ENCODE results near the gene MTHFSD. TPM values are rescaled to one million over a fixed set of nuclear protein-coding genes. Genes with fewer than 3 reads are reported as not detected.
"Not testable (repeated sequence)": the region's sequence is repeated elsewhere in the genome, so short reads cannot be mapped to it uniquely, and the experiment has no call there.

MTHFSD gene
- total RNA-seq, 2 donors from 2014 or later = 21.2 to 22.4 TPM

DNA sequence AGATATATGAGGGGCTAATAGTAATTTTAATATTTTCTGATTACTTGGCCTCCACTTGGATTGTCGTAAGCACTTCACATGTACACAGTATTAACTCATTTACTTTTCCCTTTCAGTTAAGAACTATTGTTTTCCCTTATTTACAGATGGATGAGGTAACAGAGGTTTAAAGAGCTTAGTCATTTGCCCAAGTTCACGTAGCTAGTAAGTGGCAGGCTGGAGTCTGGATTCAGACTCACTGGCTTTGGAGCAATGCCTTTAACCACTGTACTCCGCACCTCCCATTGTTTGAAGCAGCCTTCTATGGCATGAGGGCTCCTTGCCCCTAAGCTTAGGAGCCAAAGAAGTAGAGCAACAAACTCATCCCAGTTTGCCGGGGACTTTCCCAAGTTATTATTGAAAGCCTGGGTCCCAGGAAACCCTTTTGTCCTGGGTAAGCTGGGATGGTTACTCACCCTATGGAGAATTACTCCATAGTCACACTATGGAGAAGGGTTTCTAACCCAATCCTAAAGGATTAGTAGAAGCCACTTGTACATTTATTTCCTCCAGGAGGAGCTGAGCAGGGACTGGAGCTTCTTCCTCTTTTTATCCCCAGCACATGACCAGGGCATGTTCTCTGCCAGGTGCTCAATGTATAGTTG, 35.6 kb upstream of the MTHFSD start:
- no peak for ATAC-seq (replicated peaks in 1 of 2)
- H3K27me3 Mint-ChIP-seq (ENCODE audit: low read depth) = peaks cover 26% of the 10 kb centered on the region
- no peak overlapping the region for H3K27ac Mint-ChIP-seq
- peaks cover 5% of the 10 kb centered on the region for H3K4me1 Mint-ChIP-seq (ENCODE audit: low read depth)
- no peaks in the 10 kb centered on the region for H3K36me3 Mint-ChIP-seq (ENCODE audit: insufficient read depth in 2 of 2)
- H3K9me3 Mint-ChIP-seq = peaks cover 0 to 4% of the 10 kb centered on the region in 2 donors
- H3K4me3 Mint-ChIP-seq = no peak overlapping the region
- DNase-seq = no peak

DNA sequence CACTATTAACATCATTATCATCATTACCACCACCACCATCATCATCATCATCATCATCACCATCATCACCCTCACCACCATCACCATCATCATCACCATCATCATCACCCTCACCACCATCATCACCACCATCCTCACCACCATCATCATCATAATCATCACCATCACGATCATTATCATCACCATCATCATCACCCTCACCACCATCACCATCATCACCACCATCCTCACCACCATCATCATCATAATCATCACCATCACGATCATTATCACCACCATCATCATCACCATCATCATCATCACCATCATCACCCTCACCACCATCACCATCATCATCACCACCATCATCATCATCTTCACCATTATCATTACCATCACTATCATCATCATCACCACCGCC, 32.9 kb upstream of the MTHFSD start:
- not testable (repeated sequence) for H3K36me3 Mint-ChIP-seq (ENCODE audit: insufficient read depth in 2 of 2); H3K4me3 Mint-ChIP-seq; H3K4me1 Mint-ChIP-seq (ENCODE audit: low read depth); H3K9me3 Mint-ChIP-seq; H3K27ac Mint-ChIP-seq; DNase-seq; ATAC-seq (replicated peaks in 1 of 2)
- peaks cover 14% of the 10 kb centered on the region for H3K27me3 Mint-ChIP-seq (ENCODE audit: low read depth)

DNA sequence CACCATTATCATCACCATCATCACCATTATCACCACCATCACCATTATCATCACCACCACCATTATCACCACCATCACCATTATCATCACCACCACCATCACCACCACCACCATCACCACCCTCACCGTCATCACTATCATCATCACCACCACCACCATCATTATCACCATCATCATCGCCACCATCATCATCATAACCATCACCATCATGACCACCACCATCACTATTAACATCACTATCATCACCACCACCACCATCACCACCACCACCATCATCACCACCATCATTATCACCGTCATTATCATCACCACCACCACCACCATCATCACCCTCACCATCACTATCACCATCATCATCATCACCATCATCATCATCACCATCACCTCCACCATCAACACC, 32.5 kb upstream of the MTHFSD start:
- Mint-ChIP-seq H3K27me3 (ENCODE audit: low read depth) (peaks cover 13% of the 10 kb centered on the region), H3K4me1 (ENCODE audit: low read depth) (no peaks in the 10 kb centered on the region), H3K9me3 (peaks cover 0 to 4% of the 10 kb centered on the region in 2 donors), H3K36me3 (ENCODE audit: insufficient read depth in 2 of 2) (no peaks in the 10 kb centered on the region), H3K4me3 (no peak overlapping the region), H3K27ac (no peak overlapping the region)
- DNase-seq (no peak), ATAC-seq (replicated peaks in 1 of 2) (no peak)

DNA sequence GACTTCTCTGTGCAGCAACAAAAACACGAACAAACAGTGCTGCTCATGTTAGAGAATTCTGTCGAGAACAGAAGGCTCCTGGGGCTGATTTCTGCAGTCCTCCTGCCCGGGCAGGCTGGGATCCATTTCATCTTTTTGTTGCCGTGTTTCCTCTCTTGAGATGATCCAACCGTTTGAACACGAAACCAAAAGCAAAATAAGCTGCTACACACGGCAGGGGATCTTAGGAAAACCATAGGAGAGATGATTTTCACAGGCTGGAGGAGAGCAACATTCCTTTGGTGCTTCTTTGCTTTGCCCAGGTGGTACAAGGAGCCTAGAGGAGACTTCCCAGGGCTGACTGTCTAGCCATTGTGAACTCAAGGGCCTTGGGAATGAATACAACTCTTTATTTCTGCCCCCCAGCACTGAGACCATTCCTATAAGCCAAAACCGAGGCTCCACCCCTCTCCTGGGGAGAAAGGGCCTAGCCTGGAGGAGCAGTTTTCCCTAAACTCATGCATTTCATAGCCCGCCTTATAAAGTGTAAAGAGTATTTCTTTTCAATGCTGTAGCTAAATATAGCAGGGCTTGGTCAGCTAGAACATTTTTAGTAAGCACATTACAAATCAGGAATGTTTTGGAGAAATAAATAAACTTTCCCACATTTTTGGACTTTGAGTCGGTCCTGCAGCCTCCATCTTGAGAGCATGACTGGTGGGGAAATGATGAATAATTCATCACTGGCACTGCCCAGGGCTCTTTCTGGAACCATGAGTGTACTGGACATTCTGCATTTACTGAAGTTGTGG, 31.0 kb upstream of the MTHFSD start:
- Mint-ChIP-seq H3K36me3 (ENCODE audit: insufficient read depth in 2 of 2) (no peaks in the 10 kb centered on the region), H3K4me3 (no peak overlapping the region), H3K27ac (no peak overlapping the region), H3K9me3 (no peaks in the 10 kb centered on the region), H3K27me3 (ENCODE audit: low read depth) (peaks cover 17% of the 10 kb centered on the region), H3K4me1 (ENCODE audit: low read depth) (no peaks in the 10 kb centered on the region)
- ATAC-seq (replicated peaks in 1 of 2) (no peak), DNase-seq (no peak)

DNA sequence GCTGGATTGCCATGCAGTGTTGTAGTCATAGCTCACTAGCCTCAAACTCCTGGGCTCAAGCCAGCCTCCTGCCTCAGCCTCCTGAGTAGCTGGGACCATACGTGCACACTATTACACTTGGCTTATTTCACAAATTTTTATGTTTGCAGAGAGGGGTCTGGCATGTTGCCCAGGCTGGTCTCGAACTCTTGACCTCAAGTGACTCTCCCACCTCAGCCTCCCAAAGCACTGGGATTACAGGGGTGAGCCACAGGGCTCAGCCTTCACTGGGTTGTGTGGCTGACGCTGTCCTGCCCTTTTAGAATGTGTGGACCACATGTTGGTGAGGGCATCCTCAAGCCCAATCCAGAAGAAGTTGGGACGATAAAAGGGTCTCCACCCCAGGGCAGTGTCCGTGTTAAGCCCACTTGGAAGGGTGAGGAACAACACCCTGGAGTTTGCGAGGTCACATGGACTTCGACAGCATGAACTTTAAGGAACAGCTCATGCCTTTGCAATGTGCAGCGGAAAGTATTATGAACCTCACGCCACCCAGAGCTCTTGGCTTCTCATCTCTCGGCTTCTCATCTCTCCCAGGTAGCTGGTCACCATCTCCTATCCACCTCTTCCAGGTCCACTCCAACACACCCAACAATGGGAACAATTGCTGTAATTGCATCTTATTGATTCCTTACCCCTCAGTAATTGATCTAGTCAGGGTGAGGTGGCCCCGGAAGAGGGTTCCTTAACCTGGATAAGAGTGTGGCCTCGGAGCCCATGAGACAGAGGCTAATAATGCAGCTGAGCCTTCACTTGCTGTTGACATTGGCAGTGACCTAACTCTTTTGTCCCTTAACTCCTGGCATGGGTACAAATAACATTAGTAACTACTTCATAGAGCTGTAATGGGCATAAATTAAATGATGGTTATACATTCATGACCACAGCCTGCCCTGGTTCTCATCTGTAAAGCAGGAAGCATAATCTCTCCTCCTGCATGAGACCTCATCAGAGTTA, 30.0 kb upstream of the MTHFSD start:
- no peaks in the 10 kb centered on the region for H3K4me1 Mint-ChIP-seq (ENCODE audit: low read depth)
- H3K9me3 Mint-ChIP-seq = no peaks in the 10 kb centered on the region
- H3K36me3 Mint-ChIP-seq (ENCODE audit: insufficient read depth in 2 of 2) = no peaks in the 10 kb centered on the region
- ATAC-seq (replicated peaks in 1 of 2) = no peak
- H3K27me3 Mint-ChIP-seq (ENCODE audit: low read depth) = peaks cover 26% of the 10 kb centered on the region
- no peak overlapping the region for H3K4me3 Mint-ChIP-seq
- no peak for DNase-seq
- no peak overlapping the region for H3K27ac Mint-ChIP-seq

DNA sequence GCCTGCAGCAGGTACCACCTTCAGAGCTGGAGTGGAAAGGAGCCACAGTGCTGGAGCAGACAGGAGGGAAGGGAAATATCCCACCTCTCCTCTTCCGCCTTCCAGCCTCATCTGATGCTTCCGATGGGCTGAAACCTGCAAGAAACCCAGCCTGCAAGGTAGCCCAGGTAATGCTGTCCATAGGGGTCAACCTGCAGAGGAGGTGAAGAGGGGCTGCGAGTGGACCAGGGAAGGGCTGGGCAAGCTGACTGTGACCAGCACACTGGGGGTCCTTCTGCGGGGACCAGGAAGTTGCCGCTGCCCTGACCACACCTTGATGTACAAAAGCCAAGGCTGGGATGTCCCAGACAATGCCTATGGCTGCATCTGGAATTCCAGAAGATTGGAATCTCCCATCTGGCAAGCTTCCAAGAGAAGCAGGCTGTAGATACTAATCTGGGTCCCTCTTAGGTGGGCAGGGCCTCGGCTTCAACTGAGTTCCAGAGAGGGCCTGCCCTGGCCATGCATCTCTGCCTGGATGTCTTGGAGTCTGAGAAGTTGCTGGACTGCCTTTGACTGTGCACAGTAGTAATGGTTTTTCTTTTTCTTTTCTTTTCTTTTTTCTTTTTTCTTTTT, 29.1 kb upstream of the MTHFSD start:
- ATAC-seq (replicated peaks in 1 of 2) = no peak

DNA sequence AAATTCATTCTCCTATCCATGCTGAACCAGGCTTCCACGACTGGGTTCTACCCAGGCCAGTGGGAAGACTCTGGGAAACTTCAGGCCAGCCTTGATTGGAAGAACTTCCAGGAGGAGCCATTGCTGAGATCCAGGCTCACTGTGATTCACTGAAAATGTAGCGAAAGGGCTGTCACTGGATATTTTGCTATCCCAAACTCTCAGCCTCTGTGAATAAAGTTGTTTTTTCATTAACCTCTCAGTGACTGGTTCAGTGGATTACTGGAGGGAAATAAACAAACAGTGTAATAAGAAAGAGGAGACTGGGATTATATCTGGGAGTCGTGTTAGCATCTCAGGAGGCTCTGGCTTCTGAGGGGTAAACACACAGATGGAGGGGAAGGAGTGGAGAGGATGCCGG, 26.4 kb upstream of the MTHFSD start:
- no peak overlapping the region for H3K4me3 Mint-ChIP-seq
- ATAC-seq (replicated peaks in 1 of 2) (no peak), DNase-seq (no peak)
- H3K36me3 Mint-ChIP-seq (ENCODE audit: insufficient read depth in 2 of 2) = no peaks in the 10 kb centered on the region
- peaks cover 8% of the 10 kb centered on the region for H3K4me1 Mint-ChIP-seq (ENCODE audit: low read depth)
- no peak overlapping the region for H3K27ac Mint-ChIP-seq
- H3K9me3 Mint-ChIP-seq = no peaks in the 10 kb centered on the region
- peaks cover 54% of the 10 kb centered on the region for H3K27me3 Mint-ChIP-seq (ENCODE audit: low read depth)

More for the DNA sequence above, 29.1 kb upstream of the MTHFSD start:
- H3K27ac Mint-ChIP-seq = no peak overlapping the region
- no peak overlapping the region for H3K4me3 Mint-ChIP-seq
- no peaks in the 10 kb centered on the region for H3K9me3 Mint-ChIP-seq
- peaks cover 33% of the 10 kb centered on the region for H3K27me3 Mint-ChIP-seq (ENCODE audit: low read depth)
- H3K4me1 Mint-ChIP-seq (ENCODE audit: low read depth) = no peaks in the 10 kb centered on the region
- no peaks in the 10 kb centered on the region for H3K36me3 Mint-ChIP-seq (ENCODE audit: insufficient read depth in 2 of 2)
- DNase-seq = no peak

DNA sequence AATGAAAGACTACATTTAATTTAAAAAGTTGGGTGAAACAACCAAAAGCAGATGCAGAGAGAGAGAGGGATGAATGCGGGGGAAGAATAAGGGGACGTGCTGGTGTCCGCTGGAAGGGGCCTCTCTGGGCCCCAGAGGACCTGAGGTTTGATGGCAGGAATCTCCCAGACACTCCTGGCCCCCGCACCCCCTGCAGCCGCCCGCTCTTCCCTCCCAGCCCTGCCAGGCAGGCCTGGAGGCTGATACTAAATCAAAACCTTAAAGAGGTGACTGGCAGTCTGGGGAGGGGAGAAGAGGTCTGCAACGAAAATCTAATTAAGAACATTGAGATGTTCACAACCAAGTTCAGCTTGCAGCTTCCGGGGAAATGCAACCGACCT, 25.7 kb upstream of the MTHFSD start:
- H3K27me3 Mint-ChIP-seq (ENCODE audit: low read depth) = peaks cover 60% of the 10 kb centered on the region
- peaks cover 13% of the 10 kb centered on the region for H3K4me1 Mint-ChIP-seq (ENCODE audit: low read depth)
- no peaks in the 10 kb centered on the region for H3K9me3 Mint-ChIP-seq
- no peak for DNase-seq
- H3K27ac Mint-ChIP-seq = no peak overlapping the region
- H3K4me3 Mint-ChIP-seq = no peak overlapping the region
- ATAC-seq (replicated peaks in 1 of 2) = no peak
- H3K36me3 Mint-ChIP-seq (ENCODE audit: insufficient read depth in 2 of 2) = no peaks in the 10 kb centered on the region

DNA sequence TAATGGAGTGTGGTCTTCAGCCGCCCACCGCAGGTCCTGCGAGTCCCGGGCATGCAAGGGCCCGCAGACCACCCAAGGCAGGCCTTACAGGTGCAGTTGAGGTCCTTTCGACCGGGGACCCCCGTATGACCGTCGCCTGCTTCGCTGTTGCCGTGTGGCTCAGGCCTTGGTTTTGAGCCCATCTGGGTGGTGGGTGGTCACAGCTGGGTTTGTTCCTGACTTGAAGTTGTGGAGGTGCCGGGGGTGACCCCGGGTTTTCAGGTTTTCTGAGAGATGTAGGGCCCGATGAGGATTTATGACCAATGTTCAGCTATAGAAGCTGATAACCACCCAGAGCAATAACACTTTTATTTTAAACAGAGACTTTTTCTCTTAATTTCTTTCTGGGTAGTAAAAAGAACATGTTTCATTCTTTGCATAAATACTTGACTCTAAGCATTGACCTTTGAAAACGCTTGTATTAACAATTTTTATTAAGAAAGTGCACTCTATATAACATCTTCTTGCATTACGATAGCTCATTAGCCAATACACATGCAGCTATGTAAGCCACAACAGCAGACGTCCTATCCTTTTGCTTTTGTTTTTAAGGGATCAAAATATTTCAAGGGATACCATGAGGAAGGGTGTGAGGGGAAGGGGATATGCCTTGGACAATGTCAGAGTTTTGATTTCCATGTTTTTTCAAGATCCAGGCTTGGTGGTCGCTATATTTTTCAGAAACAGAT, 25.2 kb upstream of the MTHFSD start:
- Mint-ChIP-seq H3K4me1 (ENCODE audit: low read depth) (peaks cover 13% of the 10 kb centered on the region), H3K27me3 (ENCODE audit: low read depth) (peaks cover 59% of the 10 kb centered on the region), H3K4me3 (peak overlapping the region in 1 of 2 donors; percentile 46), H3K27ac (no peak overlapping the region), H3K36me3 (ENCODE audit: insufficient read depth in 2 of 2) (no peaks in the 10 kb centered on the region), H3K9me3 (no peaks in the 10 kb centered on the region)
- ATAC-seq (replicated peaks in 1 of 2) = no peak
- DNase-seq = no peak

DNA sequence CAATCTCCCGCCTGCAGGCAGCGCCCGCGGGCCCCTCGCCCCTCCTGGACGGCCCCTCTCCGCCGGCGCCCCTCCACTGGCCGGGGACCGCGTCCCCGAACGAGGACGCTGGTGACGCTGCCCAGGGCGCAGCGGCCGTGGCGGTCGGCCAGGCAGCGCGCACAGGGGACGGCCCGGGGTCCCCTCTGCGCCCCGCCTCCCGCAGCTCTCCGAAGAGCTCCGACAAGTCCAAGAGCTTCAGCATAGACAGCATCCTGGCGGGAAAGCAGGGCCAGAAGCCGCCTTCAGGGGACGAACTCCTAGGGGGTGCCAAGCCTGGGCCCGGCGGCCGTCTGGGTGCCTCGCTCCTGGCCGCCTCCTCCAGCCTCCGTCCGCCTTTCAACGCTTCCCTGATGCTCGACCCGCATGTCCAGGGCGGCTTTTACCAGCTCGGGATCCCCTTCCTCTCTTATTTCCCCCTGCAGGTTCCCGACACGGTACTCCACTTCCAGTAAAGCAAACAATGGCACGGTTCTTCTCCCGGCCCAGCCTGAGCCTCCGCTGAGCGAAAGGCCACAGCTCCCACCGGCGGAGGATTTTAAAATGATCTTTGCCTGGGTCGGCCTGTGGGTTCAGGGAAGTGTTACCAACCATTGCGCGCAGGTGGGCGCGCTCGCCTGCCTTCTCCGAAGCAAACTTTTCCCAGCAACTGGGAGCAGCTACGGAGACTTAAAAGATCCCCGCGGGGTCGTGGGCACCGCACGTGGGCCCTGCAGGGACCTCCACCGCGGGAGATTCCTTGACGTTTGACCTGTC, 24.4 kb upstream of the MTHFSD start:
- peaks cover 66% of the 10 kb centered on the region for H3K27me3 Mint-ChIP-seq (ENCODE audit: low read depth)
- peak overlapping the region in 1 of 2 donors; percentile 46 for H3K4me3 Mint-ChIP-seq

DNA sequence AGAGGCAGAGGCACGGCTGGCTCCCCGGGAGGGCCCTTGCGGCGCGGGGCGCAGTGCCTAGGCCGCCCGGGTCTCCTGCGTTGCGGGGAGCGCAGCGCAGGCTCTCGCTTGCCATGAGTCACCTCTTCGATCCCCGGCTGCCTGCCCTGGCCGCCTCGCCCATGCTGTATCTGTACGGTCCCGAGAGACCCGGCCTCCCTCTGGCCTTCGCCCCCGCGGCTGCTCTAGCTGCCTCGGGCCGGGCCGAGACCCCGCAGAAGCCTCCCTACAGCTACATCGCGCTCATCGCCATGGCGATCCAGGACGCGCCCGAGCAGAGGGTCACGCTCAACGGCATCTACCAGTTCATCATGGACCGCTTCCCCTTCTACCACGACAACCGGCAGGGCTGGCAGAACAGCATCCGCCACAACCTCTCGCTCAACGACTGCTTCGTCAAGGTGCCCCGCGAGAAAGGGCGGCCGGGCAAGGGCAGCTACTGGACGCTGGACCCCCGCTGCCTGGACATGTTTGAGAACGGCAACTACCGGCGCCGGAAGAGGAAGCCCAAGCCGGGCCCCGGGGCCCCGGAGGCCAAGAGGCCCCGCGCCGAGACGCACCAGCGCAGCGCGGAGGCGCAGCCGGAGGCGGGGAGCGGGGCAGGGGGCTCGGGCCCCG, 23.7 kb upstream of the MTHFSD start:
- Mint-ChIP-seq H3K27me3 (ENCODE audit: low read depth) (peaks cover 73% of the 10 kb centered on the region), H3K4me3 (peak overlapping the region; percentile 54 to 70), H3K4me1 (ENCODE audit: low read depth) (peaks cover 13% of the 10 kb centered on the region), H3K36me3 (ENCODE audit: insufficient read depth in 2 of 2) (no peaks in the 10 kb centered on the region), H3K9me3 (no peaks in the 10 kb centered on the region), H3K27ac (no peak overlapping the region)
- peak; percentile 45 to 52 for ATAC-seq (replicated peaks in 1 of 2)
- peak in 1 of 2 donors; percentile 9 for DNase-seq

More for the DNA sequence above, 24.4 kb upstream of the MTHFSD start:
- H3K36me3 Mint-ChIP-seq (ENCODE audit: insufficient read depth in 2 of 2) = no peaks in the 10 kb centered on the region
- H3K27ac Mint-ChIP-seq = no peak overlapping the region
- no peak for ATAC-seq (replicated peaks in 1 of 2)
- no peak for DNase-seq
- H3K4me1 Mint-ChIP-seq (ENCODE audit: low read depth) = peaks cover 13% of the 10 kb centered on the region
- no peaks in the 10 kb centered on the region for H3K9me3 Mint-ChIP-seq

Measured in activated T-cell treated with anti-CD3 and anti-CD28 coated beads, Interleukin-2, amount 50 U/mL, for 72 hours (primary cell).